GM12878 (cell line): ENCODE measurements around the gene KTN1.

Source experiments
- CBX3 ChIP-seq: fragments of 200-600 bp; sonication (generic); IDR thresholded peaks from 2 replicates; pipeline ENCODE4 v1.6.1; 2016; ENCODE audit warnings: low read depth, borderline replicate concordance
- CTCF ChIP-seq, 3 experiments: IDR thresholded peaks in 2 of 3; conservative IDR thresholded peaks in 1 of 3; 2 replicates each; pipeline ENCODE4 v1.5.1; 2011; ENCODE audit warnings: low read depth in 3 of 3, low read length in 3 of 3, mild to moderate bottlenecking in 3 of 3, control low read depth in 2 of 3, moderate library complexity in 2 of 3, inconsistent platforms in 1 of 3, mixed read lengths in 1 of 3; ENCODE audit not compliant: control insufficient read depth in 2 of 3, insufficient read depth in 1 of 3; ENCODE audit errors: extremely low read depth in 1 of 3
- ESRRA ChIP-seq: IDR thresholded peaks from 2 replicates; pipeline ENCODE4 v1.6.1; 2012; ENCODE audit warnings: mild to moderate bottlenecking, low read length, improper control_type of control experiment
- MTA3 ChIP-seq: IDR thresholded peaks from 2 replicates; pipeline ENCODE4 v1.6.1; 2012; ENCODE audit warnings: low read length, inconsistent platforms, borderline replicate concordance
- POLR2A ChIP-seq: IDR thresholded peaks from 2 replicates; pipeline ENCODE4 v1.6.1; 2011; ENCODE audit warnings: low read depth, mild to moderate bottlenecking, low read length
- POLR2AphosphoS2 ChIP-seq: IDR thresholded peaks from 2 replicates; pipeline ENCODE4 v1.6.1; 2011; ENCODE audit warnings: low read depth, mild to moderate bottlenecking, low read length, improper control_type of control experiment, moderate library complexity
- RCOR1 ChIP-seq: conservative IDR thresholded peaks from 2 replicates; pipeline ENCODE4 v1.6.1; 2012; ENCODE audit warnings: low read depth, low read length, improper control_type of control experiment
- RELA ChIP-seq: fragments of 450-650 bp; IDR thresholded peaks from 2 replicates; pipeline ENCODE4 v1.8.0; 2014; ENCODE audit warnings: borderline replicate concordance; ENCODE audit not compliant: partially characterized antibody
- SIN3A ChIP-seq: IDR thresholded peaks from 2 replicates; pipeline ENCODE4 v1.6.1; 2012; ENCODE audit warnings: low read depth, low read length, improper control_type of control experiment
- SRF ChIP-seq, 2 experiments: IDR thresholded peaks; 2 replicates each; pipeline ENCODE4 v1.6.1; 2011; ENCODE audit warnings: low read depth in 2 of 2, low read length in 2 of 2, mild to moderate bottlenecking in 1 of 2, moderate library complexity in 1 of 2
- TCF12 ChIP-seq: IDR thresholded peaks from 2 replicates; pipeline ENCODE4 v1.6.1; 2011; ENCODE audit warnings: low read depth, mild to moderate bottlenecking, low read length

- TF ChIP-seq POLR2A (no peak), CTCF (IDR thresholded peaks at IDR 0.05 in 2 of 3, conservative IDR thresholded peaks at IDR 0.05 in 1 of 3; ENCODE audit: control insufficient read depth in 2 of 3, extremely low read depth in 1 of 3, insufficient read depth in 1 of 3, low read depth in 3 of 3, low read length in 3 of 3) (no peak), MTA3 (no peak), SRF (IDR thresholded peaks at IDR 0.05; ENCODE audit: low read depth in 2 of 2, low read length in 2 of 2) (no peak), ESRRA (no peak), RCOR1 (no peak), RELA (no peak), TCF12 (no peak), CBX3 (no peak), POLR2AphosphoS2 (no peak), SIN3A (no peak)
Observed at GRCh38 chr14:55592436-55592835, 12.4 kb downstream of the KTN1 start.
